GM21367 (cell line): ENCODE results near the gene FAM83D.

ENCODE experiments used
- ATAC-seq: cut with Tn5 transposase; IDR thresholded peaks from one replicate; pipeline ENCODE4 v1.9.1; 2021; ENCODE audit not compliant: unreplicated experiment

Gene FAM83D

DNA sequence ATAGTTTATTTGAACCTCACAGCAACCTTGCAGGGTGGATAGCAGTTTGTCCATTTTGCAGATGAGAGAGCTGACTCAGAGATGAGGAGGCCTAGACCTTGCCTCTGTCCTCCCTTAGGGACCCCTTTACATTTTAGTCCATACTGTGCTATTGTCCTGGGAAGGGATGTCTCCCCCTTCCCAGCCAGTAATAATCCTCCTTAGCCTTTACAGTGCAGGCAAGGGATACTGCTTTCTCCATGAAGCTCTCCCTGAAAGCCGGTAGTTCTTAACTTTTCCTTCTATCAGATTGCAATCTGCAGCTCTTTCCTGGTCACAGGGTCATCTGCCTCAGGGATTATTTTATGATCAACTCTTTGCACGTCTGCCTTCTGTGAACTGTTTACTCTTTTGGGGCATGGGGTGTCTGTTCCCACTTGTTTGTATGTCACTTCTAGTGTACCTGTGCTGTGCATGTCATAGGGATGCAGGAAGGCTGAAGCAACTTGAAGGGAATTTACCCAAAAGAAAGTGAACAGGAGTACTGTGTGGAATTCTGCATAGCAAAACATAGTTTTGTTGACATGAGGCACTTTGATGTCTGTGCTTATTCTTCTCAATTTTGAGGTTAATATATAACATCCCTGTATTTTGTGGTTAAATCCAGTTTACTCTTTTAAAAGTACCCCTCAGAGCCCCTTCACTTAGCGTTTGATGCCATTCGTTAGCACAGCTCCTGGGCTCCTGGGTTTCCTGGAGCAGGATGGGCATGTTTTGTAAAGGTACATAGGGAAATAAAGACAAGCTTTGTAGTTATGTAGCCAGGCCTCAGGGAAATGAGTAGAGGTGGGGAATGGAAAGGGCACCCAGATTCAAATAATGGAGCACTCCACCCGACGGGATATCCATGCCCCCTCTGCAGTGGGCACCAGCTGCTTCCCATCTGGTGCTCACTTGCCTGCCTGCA lies 74.0 kb downstream of the FAM83D start:
- no peak for ATAC-seq
